ENCODE data around the gene SLC34A3. TPM values are rescaled to one million over a fixed set of nuclear protein-coding genes. Genes with fewer than 3 reads are reported as not detected.

Gene SLC34A3
- total RNA-seq, 4 donors from 2014 or later = not detected

DNA sequence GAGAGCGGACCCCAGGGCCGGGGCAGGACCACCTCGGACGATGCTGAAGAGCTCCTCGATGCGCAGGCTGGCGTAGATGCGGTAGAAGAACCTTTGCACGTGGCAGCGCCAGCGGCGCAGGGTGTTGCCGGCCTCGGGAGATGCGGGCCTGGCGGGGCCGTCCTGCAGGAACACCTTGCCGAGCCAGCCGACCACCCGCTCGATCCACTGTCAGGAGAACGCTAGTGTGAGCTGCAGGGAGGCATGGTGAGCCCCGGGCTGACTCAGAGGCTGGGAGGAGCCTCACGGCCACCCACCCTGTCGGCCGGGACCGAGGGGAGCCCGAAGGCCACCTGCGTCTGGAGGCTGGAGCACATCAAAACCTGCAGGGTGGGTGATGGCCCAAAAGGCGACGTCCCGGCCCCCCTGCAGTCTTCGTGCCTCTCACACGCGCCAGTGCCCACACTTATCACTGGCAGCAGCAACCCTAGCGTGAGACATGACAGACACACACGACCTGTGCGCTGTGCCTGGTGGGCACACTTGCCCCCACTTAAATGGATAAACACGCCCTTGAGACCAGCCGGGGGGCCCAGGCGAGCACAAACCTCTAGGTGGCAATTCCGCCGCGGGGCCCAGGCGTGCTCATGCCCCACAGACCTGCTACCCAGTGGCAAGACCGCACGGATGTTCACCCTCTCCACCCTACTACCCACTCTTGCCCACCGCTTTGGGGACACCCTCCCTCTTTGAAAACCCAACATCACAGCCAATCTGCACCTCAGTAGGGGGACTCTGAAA, 45.6 kb upstream of the SLC34A3 start:
- Histone ChIP-seq H3K9me3 (no peaks in the 10 kb centered on the region), H3K36me3 (peaks cover 53 to 76% (median 69%) of the 10 kb centered on the region in 4 donors), H3K27me3 (no peaks in the 10 kb centered on the region), H3K4me1 (peaks cover 30 to 53% (median 42%) of the 10 kb centered on the region in 4 donors), H3K27ac (replicated peaks in 1 of 4) (no peak overlapping the region), H3K4me3 (no peak overlapping the region)
- WGBS = 90% methylated on average over 22 of the region's 48 CpGs
- intact Hi-C loops (cut with DNase I) = loop anchor here (5.0 kb wide), 1 partner anchor 37 kb away; the partner anchor contains the start of gene RNF208
- TF ChIP-seq, protein P1, sequence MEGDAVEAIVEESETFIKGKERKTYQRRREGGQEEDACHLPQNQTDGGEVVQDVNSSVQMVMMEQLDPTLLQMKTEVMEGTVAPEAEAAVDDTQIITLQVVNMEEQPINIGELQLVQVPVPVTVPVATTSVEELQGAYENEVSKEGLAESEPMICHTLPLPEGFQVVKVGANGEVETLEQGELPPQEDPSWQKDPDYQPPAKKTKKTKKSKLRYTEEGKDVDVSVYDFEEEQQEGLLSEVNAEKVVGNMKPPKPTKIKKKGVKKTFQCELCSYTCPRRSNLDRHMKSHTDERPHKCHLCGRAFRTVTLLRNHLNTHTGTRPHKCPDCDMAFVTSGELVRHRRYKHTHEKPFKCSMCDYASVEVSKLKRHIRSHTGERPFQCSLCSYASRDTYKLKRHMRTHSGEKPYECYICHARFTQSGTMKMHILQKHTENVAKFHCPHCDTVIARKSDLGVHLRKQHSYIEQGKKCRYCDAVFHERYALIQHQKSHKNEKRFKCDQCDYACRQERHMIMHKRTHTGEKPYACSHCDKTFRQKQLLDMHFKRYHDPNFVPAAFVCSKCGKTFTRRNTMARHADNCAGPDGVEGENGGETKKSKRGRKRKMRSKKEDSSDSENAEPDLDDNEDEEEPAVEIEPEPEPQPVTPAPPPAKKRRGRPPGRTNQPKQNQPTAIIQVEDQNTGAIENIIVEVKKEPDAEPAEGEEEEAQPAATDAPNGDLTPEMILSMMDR (IDR thresholded peaks at IDR 0.05) = no peak
- TF ChIP-seq EP300 (IDR thresholded peaks at IDR 0.05) (no peak), POLR2A (IDR thresholded peaks at IDR 0.05; ENCODE audit: low read depth) (no peak), POLR2AphosphoS5 (IDR thresholded peaks at IDR 0.05) (no peak)
- DNase-seq (ENCODE audit: extremely low spot score) = no peak

DNA sequence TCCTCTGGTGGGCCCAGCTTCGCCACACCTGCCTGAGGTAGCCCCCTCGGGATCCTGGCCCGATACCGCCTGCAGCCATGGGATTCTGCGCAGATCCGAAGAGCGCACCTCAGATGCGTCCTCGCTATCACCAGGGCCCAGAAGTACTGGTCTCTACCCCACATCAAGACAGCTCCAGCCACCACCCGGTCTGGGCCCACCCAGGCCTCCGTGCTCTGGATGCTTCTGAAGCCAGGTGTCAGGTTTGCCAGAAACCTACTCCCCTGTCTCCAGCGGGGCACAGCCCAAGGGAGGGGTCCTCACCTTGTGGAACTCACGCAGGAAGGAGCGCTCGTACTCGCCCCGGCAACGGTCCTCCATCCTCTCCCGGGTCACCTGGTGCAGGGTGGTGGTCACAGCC, 44.8 kb upstream of the SLC34A3 start:
- Histone ChIP-seq H3K4me3 (no peak overlapping the region), H3K27me3 (no peaks in the 10 kb centered on the region), H3K4me1 (peaks cover 39 to 62% (median 50%) of the 10 kb centered on the region in 4 donors), H3K36me3 (peaks cover 52 to 76% (median 69%) of the 10 kb centered on the region in 4 donors), H3K9me3 (no peaks in the 10 kb centered on the region), H3K27ac (replicated peaks in 1 of 4) (no peak overlapping the region)
- no peak for DNase-seq (ENCODE audit: extremely low spot score)
- no peak for TF ChIP-seq EP300 (IDR thresholded peaks at IDR 0.05)
- TF ChIP-seq, protein P1 (IDR thresholded peaks at IDR 0.05) = no peak
- WGBS = 95% methylated on average over 7 of the region's 19 CpGs
- intact Hi-C loops (cut with DNase I) = loop anchor here (5.0 kb wide), 1 partner anchor 36 kb away; the partner anchor contains the start of gene RNF208

DNA sequence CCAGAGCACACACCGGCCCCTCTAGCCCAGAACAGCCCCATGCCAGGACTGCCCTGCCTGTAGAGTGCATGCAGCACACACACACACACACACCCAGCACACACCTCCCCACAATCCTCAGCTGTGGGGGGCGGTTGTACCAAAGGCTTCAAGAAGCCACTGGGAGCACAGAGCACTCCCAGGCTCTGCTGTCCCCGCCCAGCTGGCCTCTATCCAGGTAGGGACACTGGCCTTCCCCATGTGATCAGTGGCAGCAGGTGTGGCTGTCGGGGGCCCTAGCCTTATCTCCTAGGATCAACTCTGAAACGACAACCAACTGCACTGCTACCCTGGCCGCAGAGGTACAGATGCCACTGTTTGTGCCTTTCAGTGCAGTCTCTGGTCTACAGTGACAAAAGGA, 44.3 kb upstream of the SLC34A3 start:
- TF ChIP-seq POLR2A (IDR thresholded peaks at IDR 0.05; ENCODE audit: low read depth) = no peak
- TF ChIP-seq, protein P1 (IDR thresholded peaks at IDR 0.05) = no peak
- no peak for TF ChIP-seq EP300 (IDR thresholded peaks at IDR 0.05)
- Histone ChIP-seq H3K4me3 (peak overlapping the region; percentile 90 to 98 (median 94)), H3K9me3 (no peaks in the 10 kb centered on the region), H3K4me1 (peaks cover 44 to 66% (median 54%) of the 10 kb centered on the region in 4 donors), H3K36me3 (peaks cover 48 to 76% (median 69%) of the 10 kb centered on the region in 4 donors), H3K27me3 (no peaks in the 10 kb centered on the region), H3K27ac (replicated peaks in 1 of 4) (no peak overlapping the region)
- intact Hi-C loops (cut with DNase I) = loop anchor here (5.0 kb wide), 1 partner anchor 36 kb away; the partner anchor contains the start of gene RNF208
- 81% methylated on average over 4 of the region's 6 CpGs for WGBS
- DNase-seq (ENCODE audit: extremely low spot score) = no peak

DNA sequence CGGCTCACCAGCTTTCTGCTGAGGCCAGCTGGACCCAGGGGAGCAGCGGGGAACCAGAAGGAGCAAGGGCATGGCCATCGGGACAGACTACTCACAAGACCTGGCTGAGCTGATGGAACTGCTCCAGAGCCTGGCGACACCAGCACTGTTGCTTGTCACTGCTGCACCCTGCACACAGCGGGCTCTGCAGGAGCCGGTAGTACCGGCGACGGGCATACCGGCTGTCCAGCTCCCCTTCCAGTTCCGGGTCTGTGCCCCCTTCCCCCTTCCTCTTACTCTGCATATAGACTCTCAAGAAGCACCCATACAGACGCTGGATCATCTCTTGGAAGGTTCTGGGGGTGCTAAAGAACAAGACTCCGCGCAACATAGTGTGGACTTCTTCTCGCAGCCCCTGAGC, 43.3 kb upstream of the SLC34A3 start:
- TF ChIP-seq POLR2A (IDR thresholded peaks at IDR 0.05; ENCODE audit: low read depth) (no peak), EP300 (IDR thresholded peaks at IDR 0.05) (no peak), POLR2AphosphoS5 (IDR thresholded peaks at IDR 0.05) (no peak)
- TF ChIP-seq, protein P1 (IDR thresholded peaks at IDR 0.05) = no peak
- H3K9me3 ChIP-seq = no peaks in the 10 kb centered on the region
- H3K27me3 ChIP-seq = no peaks in the 10 kb centered on the region
- H3K36me3 ChIP-seq = peaks cover 41 to 76% (median 68%) of the 10 kb centered on the region in 4 donors
- no peak overlapping the region for H3K27ac ChIP-seq (replicated peaks in 1 of 4)
- no peak for DNase-seq (ENCODE audit: extremely low spot score)
- H3K4me1 ChIP-seq = peaks cover 45 to 69% (median 54%) of the 10 kb centered on the region in 4 donors
- H3K4me3 ChIP-seq = peak overlapping the region; percentile 90 to 98 (median 94)
- WGBS = 84% methylated on average over 14 of the region's 15 CpGs
- intact Hi-C loops (cut with DNase I) = loop anchor here (5.0 kb wide), 1 partner anchor 35 kb away; the partner anchor contains the start of gene RNF208
